ENCODE measurements around the gene SH3BP5. TPM values are rescaled to one million over a fixed set of nuclear protein-coding genes. Genes with fewer than 3 reads are reported as not detected.

Gene SH3BP5
- total and polyA plus RNA-seq, 12 donors = 6.7 to 22.4 (median 9.8) TPM

GRCh38 chr3:15331072-15331605 lies 1.2 kb downstream of the SH3BP5 start:
- peak in 1 of 2 donors; percentile 43 for DNase-seq
- intact Hi-C loops (cut with DNase I) = loop anchor here (2.0 to 5.0 kb wide), 4 partner anchors 44 to 64 kb away; no protein-coding TSS in a partner anchor
- ATAC-seq = no peak
- Histone ChIP-seq H3K4me1 (peaks cover 3 to 65% (median 57%) of the 10 kb centered on the region in 9 donors), H3K36me3 (peaks cover 0 to 38% (median 0%) of the 10 kb centered on the region in 9 donors), H3K27ac (peak overlapping the region in 7 of 10 donors; percentile 76 to 97 (median 87)), H3K9me3 (no peaks in the 10 kb centered on the region), H3K4me3 (peak overlapping the region; percentile 68 to 98 (median 85)), H3K27me3 (no peaks in the 10 kb centered on the region)
- TF ChIP-seq, protein P1, sequence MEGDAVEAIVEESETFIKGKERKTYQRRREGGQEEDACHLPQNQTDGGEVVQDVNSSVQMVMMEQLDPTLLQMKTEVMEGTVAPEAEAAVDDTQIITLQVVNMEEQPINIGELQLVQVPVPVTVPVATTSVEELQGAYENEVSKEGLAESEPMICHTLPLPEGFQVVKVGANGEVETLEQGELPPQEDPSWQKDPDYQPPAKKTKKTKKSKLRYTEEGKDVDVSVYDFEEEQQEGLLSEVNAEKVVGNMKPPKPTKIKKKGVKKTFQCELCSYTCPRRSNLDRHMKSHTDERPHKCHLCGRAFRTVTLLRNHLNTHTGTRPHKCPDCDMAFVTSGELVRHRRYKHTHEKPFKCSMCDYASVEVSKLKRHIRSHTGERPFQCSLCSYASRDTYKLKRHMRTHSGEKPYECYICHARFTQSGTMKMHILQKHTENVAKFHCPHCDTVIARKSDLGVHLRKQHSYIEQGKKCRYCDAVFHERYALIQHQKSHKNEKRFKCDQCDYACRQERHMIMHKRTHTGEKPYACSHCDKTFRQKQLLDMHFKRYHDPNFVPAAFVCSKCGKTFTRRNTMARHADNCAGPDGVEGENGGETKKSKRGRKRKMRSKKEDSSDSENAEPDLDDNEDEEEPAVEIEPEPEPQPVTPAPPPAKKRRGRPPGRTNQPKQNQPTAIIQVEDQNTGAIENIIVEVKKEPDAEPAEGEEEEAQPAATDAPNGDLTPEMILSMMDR (IDR thresholded peaks at IDR 0.05) = no peak
- WGBS, 2 donors = 44 to 55% methylated on average over 6 of the region's 6 CpGs

- peak overlapping the region; percentile 37 to 97 (median 84) for H3K27ac ChIP-seq
- TF ChIP-seq, protein P1 (IDR thresholded peaks at IDR 0.05) = no peak
- peaks cover 0 to 43% (median 0%) of the 10 kb centered on the region in 9 donors for H3K36me3 ChIP-seq
- 56 to 67% methylated on average over 10 of the region's 10 CpGs for WGBS, 2 donors
- no peaks in the 10 kb centered on the region for H3K27me3 ChIP-seq
- H3K9me3 ChIP-seq = no peaks in the 10 kb centered on the region
- H3K4me1 ChIP-seq = peaks cover 10 to 75% (median 67%) of the 10 kb centered on the region in 9 donors
- H3K4me3 ChIP-seq = peak overlapping the region in 6 of 10 donors; percentile 69 to 98 (median 90)
- intact Hi-C loops (cut with DNase I) = loop anchor here (2.0 to 5.0 kb wide), 4 partner anchors 43 to 63 kb away; no protein-coding TSS in a partner anchor
- peak in 7 of 8 donors; percentile 24 to 66 (median 44) for ATAC-seq
- peak in 1 of 2 donors; percentile 44 for DNase-seq
Observed at GRCh38 chr3:15330031-15330596, 2.3 kb downstream of the SH3BP5 start.

- Histone ChIP-seq H3K27me3 (no peaks in the 10 kb centered on the region), H3K27ac (peak overlapping the region; percentile 37 to 97 (median 84)), H3K9me3 (no peaks in the 10 kb centered on the region), H3K36me3 (peaks cover 0 to 43% (median 0%) of the 10 kb centered on the region in 9 donors), H3K4me3 (peak overlapping the region in 3 of 10 donors; percentile 1 to 97 (median 73)), H3K4me1 (peaks cover 10 to 83% (median 75%) of the 10 kb centered on the region in 9 donors)
- DNase-seq = no peak
- intact Hi-C loops (cut with DNase I) = loop anchor here (2.0 to 5.0 kb wide), 4 partner anchors 42 to 62 kb away; no protein-coding TSS in a partner anchor
- TF ChIP-seq, protein P1 (IDR thresholded peaks at IDR 0.05) = no peak
- 73 to 78% methylated on average over 11 of the region's 11 CpGs for WGBS, 2 donors
- peak in 1 of 8 donors; percentile 11 for ATAC-seq
Observed at GRCh38 chr3:15329046-15330005, 3.1 kb downstream of the SH3BP5 start.

DNA sequence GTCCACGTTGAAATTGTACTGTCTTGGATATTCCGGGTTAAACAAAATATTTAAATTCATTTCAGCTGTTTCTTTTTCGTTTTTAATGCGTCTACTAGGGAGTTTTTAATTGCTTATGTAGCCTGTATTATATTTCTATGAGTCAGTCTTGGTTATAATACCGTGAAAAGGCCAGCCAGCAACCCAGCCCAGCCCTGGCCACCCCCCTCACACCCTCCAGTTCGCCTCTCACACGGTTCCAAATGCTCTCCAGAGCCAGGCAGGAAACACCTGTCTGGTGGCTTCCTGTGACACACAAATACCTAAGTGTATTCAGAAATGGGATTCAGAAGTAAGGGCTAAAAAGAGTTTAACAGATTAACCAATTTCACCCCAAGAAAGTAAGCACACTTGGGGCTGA lies 4.4 kb downstream of the SH3BP5 start:
- DNase-seq = peak; percentile 37 to 71
- ATAC-seq = peak in 5 of 8 donors; percentile 28 to 72 (median 62)
- intact Hi-C loops (cut with DNase I) = no loop called here
- Histone ChIP-seq H3K9me3 (no peaks in the 10 kb centered on the region), H3K4me1 (peaks cover 10 to 89% (median 81%) of the 10 kb centered on the region in 9 donors), H3K27me3 (no peaks in the 10 kb centered on the region), H3K27ac (peak overlapping the region in 7 of 10 donors; percentile 47 to 97 (median 84)), H3K4me3 (no peak overlapping the region), H3K36me3 (peaks cover 0 to 43% (median 0%) of the 10 kb centered on the region in 9 donors)
- 57 to 66% methylated on average over 7 of the region's 7 CpGs for WGBS, 2 donors
- TF ChIP-seq, protein P1 (IDR thresholded peaks at IDR 0.05) = no peak
